HG02884 (cell line): Measurements from ENCODE around the gene TFF2.

Experiments
- ATAC-seq: cut with Tn5 transposase; IDR thresholded peaks from one replicate; pipeline ENCODE4 v1.9.1; 2021; ENCODE audit warnings: mild to moderate bottlenecking, moderate library complexity; ENCODE audit not compliant: unreplicated experiment

TFF2 gene

GRCh38 chr21:42347601-42348327 is 3.0 kb downstream of the TFF2 start:
- no peak for ATAC-seq

GRCh38 chr21:42346866-42347600 is 3.8 kb downstream of the TFF2 start:
- no peak for ATAC-seq

- ATAC-seq: no peak
Measured at GRCh38 chr21:42346441-42346840, 4.4 kb downstream of the TFF2 start.

- ATAC-seq: no peak
Measured at GRCh38 chr21:42344631-42345030, 6.2 kb downstream of the TFF2 start.

- ATAC-seq: no peak
Measured at GRCh38 chr21:42343963-42344510, 6.8 kb downstream of the TFF2 start.

- ATAC-seq: no peak
Measured at GRCh38 chr21:42343556-42343955, 7.2 kb downstream of the TFF2 start.

- no peak for ATAC-seq
Measured at GRCh38 chr21:42343101-42343500, 7.7 kb downstream of the TFF2 start.

- no peak for ATAC-seq
Measured at GRCh38 chr21:42341776-42342542, 8.8 kb downstream of the TFF2 start.

GRCh38 chr21:42340187-42341050 is 10.4 kb downstream of the TFF2 start:
- ATAC-seq: no peak

- no peak for ATAC-seq
Measured at GRCh38 chr21:42338729-42339715, 11.8 kb downstream of the TFF2 start.

- no peak for ATAC-seq
Measured at GRCh38 chr21:42337830-42338728, 12.7 kb downstream of the TFF2 start.

GRCh38 chr21:42337276-42337675 is 13.5 kb downstream of the TFF2 start:
- ATAC-seq: no peak

- ATAC-seq: no peak
Measured at GRCh38 chr21:42336054-42336453, 14.7 kb downstream of the TFF2 start.

- no peak for ATAC-seq
Measured at GRCh38 chr21:42332557-42333317, 18.1 kb downstream of the TFF2 start.

- ATAC-seq: no peak
Measured at GRCh38 chr21:42331660-42332059, 19.1 kb downstream of the TFF2 start.

GRCh38 chr21:42330380-42331371 is 20.1 kb downstream of the TFF2 start:
- no peak for ATAC-seq
